Vagina (tissue), 2 donors: Measurements from ENCODE around the gene LDLRAD4.

Source experiments
- CTCF ChIP-seq, 3 experiments: fragments of 450-650 bp in 2 of 3; fragments of 200-600 bp in 1 of 3; sonication (generic) in 1 of 3; IDR thresholded peaks; one replicate each; pipeline ENCODE4 v1.5.1; 2017 to 2019; ENCODE audit warnings: antibody characterized with exemption in 3 of 3, mild to moderate bottlenecking in 2 of 3, moderate library complexity in 2 of 3
- POLR2A ChIP-seq, 2 donors: fragments of 450-650 bp; IDR thresholded peaks; one replicate each; pipeline ENCODE4 v1.6.1; 2017; ENCODE audit warnings: antibody characterized with exemption in 2 of 2, mild to moderate bottlenecking in 2 of 2, moderate library complexity in 2 of 2
- POLR2AphosphoS5 ChIP-seq, 2 donors: sonication (generic); formaldehyde crosslinking; IDR thresholded peaks; one replicate each; pipeline ENCODE4 v1.9.0; 2017; ENCODE audit warnings: antibody characterized with exemption in 2 of 2, mild to moderate bottlenecking in 2 of 2, low read depth in 1 of 2; ENCODE audit not compliant: insufficient read depth in 1 of 2

GRCh38 chr18:13441736-13442135, 223.2 kb downstream of the LDLRAD4 start:
- TF ChIP-seq CTCF (IDR thresholded peaks at IDR 0.05) = no peak
- no peak for TF ChIP-seq POLR2A (IDR thresholded peaks at IDR 0.05)
- TF ChIP-seq POLR2AphosphoS5 (IDR thresholded peaks at IDR 0.05; ENCODE audit: insufficient read depth in 1 of 2, low read depth in 1 of 2) = no peak
